Testis (tissue), 2 donors: ENCODE data around the gene STX17.

Experiments used
- POLR2A ChIP-seq: fragments of 450-650 bp; IDR thresholded peaks from one replicate; pipeline ENCODE4 v1.6.1; 2017; ENCODE audit warnings: antibody characterized with exemption, mild to moderate bottlenecking, moderate library complexity
- TF ChIP-seq, protein P1 (sequence below), 3 experiments: fragments of 450-650 bp in 2 of 3; fragments of 200-600 bp in 1 of 3; sonication (generic) in 1 of 3; IDR thresholded peaks; one replicate each; pipeline ENCODE4 v1.5.1; 2016 to 2019; ENCODE audit warnings: antibody characterized with exemption in 3 of 3, mild to moderate bottlenecking in 2 of 3, moderate library complexity in 1 of 3

GRCh38 chr9:99889120-99889519 lies 17.3 kb upstream of the STX17 start:
- TF ChIP-seq, protein P1, sequence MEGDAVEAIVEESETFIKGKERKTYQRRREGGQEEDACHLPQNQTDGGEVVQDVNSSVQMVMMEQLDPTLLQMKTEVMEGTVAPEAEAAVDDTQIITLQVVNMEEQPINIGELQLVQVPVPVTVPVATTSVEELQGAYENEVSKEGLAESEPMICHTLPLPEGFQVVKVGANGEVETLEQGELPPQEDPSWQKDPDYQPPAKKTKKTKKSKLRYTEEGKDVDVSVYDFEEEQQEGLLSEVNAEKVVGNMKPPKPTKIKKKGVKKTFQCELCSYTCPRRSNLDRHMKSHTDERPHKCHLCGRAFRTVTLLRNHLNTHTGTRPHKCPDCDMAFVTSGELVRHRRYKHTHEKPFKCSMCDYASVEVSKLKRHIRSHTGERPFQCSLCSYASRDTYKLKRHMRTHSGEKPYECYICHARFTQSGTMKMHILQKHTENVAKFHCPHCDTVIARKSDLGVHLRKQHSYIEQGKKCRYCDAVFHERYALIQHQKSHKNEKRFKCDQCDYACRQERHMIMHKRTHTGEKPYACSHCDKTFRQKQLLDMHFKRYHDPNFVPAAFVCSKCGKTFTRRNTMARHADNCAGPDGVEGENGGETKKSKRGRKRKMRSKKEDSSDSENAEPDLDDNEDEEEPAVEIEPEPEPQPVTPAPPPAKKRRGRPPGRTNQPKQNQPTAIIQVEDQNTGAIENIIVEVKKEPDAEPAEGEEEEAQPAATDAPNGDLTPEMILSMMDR (IDR thresholded peaks at IDR 0.05), result no peak
- no peak for TF ChIP-seq POLR2A
